Skeletal muscle tissue (tissue), 4 donors: ENCODE results near the gene XAF1. TPM values are rescaled to one million over a fixed set of nuclear protein-coding genes. Genes with fewer than 3 reads are reported as not detected.
"Not testable (repeated sequence)": the region's sequence is repeated elsewhere in the genome, so short reads cannot be mapped to it uniquely, and the experiment has no call there.

ENCODE experiments used
- H3K27ac ChIP-seq: one replicate; pipeline ENCODE4 v1.7.0; 2013; ENCODE audit warnings: mild to moderate bottlenecking, low read depth, low read length, inconsistent platforms
- H3K27me3 ChIP-seq, 3 donors: one replicate each; pipeline ENCODE4 v1.7.0; 2013; ENCODE audit warnings: low read length in 3 of 3; ENCODE audit not compliant: control insufficient read depth in 3 of 3, insufficient read depth in 3 of 3
- H3K36me3 ChIP-seq, 3 donors: one replicate each; pipeline ENCODE4 v1.7.0; 2013; ENCODE audit warnings: low read length in 3 of 3; ENCODE audit not compliant: control insufficient read depth in 3 of 3, insufficient read depth in 3 of 3
- H3K4me1 ChIP-seq, 3 donors: one replicate each; pipeline ENCODE4 v1.7.0; 2013; ENCODE audit warnings: low read length in 3 of 3, mild to moderate bottlenecking in 3 of 3; ENCODE audit not compliant: control insufficient read depth in 3 of 3, insufficient read depth in 3 of 3
- H3K4me3 ChIP-seq, 3 donors: one replicate each; pipeline ENCODE4 v1.7.0; 2013; ENCODE audit warnings: low read length in 3 of 3
- H3K9ac ChIP-seq, 3 donors: one replicate each; pipeline ENCODE4 v1.7.0; 2013; ENCODE audit warnings: low read length in 3 of 3, mild to moderate bottlenecking in 3 of 3, moderate library complexity in 2 of 3, low read depth in 1 of 3
- H3K9me3 ChIP-seq, 3 donors: one replicate each; pipeline ENCODE4 v1.7.0; 2013; ENCODE audit warnings: low read length in 3 of 3; ENCODE audit not compliant: control insufficient read depth in 3 of 3
- total RNA-seq: library from RNA; depleted of rRNA; stranded (reverse); fragments of >200 nt; gene quantifications from one replicate; pipeline ENCODE4 v1.2.3, GENCODE V29; 2014
- donor health status: Osteomylitis.

XAF1 gene
- total RNA-seq, 1 donor from 2014 or later = 7.3 TPM

DNA sequence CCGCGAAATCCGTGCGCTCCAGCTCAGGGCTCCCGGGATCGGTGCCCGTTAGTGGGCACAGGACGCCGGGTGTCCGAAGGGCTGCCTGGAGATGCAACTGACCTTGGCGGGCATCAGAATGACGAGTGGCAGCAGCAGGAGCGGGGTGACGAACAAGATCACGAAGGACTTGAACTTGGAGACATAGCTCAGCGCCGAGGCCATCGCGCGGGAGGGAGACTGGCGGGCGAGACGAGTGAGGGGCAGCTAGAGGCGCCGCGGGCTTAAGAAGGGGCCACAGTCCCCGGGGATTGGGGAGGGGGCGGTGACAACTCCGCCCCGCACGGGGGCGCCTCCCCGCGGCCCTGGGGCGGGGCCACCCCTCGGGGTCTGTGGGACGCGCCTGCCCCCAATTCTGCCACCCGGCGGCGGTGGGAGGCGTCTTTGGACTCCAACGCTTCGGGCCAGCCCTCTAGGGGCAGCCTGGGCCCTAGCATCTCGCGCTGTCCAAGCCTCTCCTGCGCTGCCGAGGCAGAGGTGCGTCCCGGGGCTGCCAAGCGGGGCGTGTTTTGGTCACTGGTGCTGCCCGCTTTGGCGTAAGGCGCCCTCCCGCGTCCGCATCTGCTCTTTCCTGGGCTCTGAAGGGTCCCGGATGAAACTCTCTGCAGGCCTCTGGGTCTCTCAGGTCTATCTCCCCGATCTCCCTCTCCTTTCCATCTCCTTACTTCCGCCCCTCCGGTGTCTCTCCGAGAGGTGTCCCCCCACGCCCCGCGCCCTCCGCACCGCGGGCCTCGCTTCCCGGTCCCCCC, 42.5 kb upstream of the XAF1 start, which contains the start of gene SLC13A5:
Gene SLC13A5 (minus strand): TSS at position 240 of the 788 bp plus-strand sequence. CDS start 36 bp downstream, at position 204.
- Histone ChIP-seq H3K9ac (no peak within 1 kb of the TSS), H3K27ac (no peak within 1 kb of the TSS), H3K36me3 (no peaks in the 10 kb centered on the region), H3K9me3 (peaks cover 3 to 7% (median 3%) of the 10 kb centered on the region in 3 donors), H3K4me1 (peaks cover 0 to 8% (median 4%) of the 10 kb centered on the region in 3 donors), H3K27me3 (peaks cover 28 to 48% (median 45%) of the 10 kb centered on the region in 3 donors), H3K4me3 (peak within 1 kb of the TSS in 1 of 3 donors; percentile 35)

DNA sequence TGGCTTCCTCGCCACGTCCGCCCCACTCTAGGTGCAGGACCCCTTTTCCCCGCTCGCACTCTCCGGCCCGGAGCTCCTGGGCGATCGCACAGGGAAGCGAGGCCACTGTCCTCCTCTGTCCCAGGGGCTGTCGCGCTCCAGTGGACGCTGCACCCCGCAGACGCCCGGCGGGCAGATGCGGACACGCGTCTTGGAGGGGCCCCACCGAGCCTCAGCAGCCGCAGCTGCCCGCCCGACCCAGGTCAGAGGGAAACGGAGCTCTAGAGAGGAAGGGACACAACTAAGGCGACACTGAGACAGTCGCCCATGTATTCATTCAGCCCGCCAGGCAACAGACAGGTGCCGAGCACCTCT, 42.0 kb upstream of the XAF1 start:
- Histone ChIP-seq H3K9me3 (peaks cover 3 to 7% (median 3%) of the 10 kb centered on the region in 3 donors), H3K9ac (no peak overlapping the region), H3K27ac (no peak overlapping the region), H3K36me3 (no peaks in the 10 kb centered on the region), H3K4me1 (peaks cover 0 to 8% (median 4%) of the 10 kb centered on the region in 3 donors), H3K4me3 (no peak overlapping the region), H3K27me3 (peaks cover 30 to 45% (median 42%) of the 10 kb centered on the region in 3 donors)

DNA sequence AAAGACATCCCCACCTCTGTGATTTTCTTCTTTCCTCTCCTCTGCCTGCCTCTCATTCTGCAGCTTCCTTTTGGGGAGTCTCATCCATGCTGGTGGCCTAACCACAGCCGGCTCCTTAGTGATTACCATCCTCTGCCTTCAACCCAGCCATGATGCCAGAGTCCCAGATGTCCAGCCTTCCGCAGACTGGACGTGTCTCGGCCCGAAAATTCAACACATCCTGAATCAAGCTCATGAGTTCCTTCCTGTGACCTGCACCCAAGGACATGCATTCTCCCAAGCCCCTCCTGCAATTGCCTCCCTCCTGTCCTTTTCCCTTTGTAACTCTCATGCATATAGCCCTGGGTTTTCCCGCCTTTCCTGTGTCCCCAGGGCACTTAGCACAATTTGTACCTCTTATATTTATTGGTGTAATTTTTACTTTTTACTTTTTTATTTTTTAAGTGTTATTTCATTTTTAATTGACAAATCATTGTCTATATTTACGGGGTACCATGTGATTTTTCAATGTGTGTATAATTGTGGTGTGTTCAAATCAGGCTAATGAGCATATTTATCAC, 41.5 kb upstream of the XAF1 start:
- Histone ChIP-seq H3K4me1 (peaks cover 0 to 8% (median 4%) of the 10 kb centered on the region in 3 donors), H3K27me3 (peaks cover 34 to 45% (median 42%) of the 10 kb centered on the region in 3 donors), H3K27ac (no peak overlapping the region), H3K9me3 (peaks cover 3 to 7% (median 3%) of the 10 kb centered on the region in 3 donors), H3K36me3 (no peaks in the 10 kb centered on the region), H3K4me3 (no peak overlapping the region), H3K9ac (no peak overlapping the region)

DNA sequence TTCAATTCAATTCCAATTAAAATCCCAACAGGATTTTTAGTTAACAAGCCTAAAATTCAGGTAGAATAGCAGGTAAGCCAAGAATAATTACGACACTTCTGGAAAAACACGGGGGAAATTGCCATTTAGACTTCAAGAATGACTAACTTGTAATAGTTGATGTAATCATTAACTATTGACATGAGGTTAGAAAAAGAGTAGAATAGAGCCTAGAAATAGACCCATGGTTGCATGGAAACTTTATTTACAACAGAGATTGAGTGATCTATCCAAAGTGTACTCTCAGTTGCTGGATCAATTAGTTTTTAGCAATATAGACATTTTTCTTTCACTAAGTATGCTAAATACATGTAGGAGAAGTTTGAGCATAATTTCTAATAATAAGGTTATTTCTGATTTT, 39.1 kb upstream of the XAF1 start:
- Histone ChIP-seq H3K4me1 (peaks cover 0 to 8% (median 4%) of the 10 kb centered on the region in 3 donors), H3K27me3 (peaks cover 27 to 36% (median 29%) of the 10 kb centered on the region in 3 donors), H3K27ac (no peak overlapping the region), H3K4me3 (no peak overlapping the region), H3K36me3 (no peaks in the 10 kb centered on the region), H3K9ac (no peak overlapping the region), H3K9me3 (peaks cover 3 to 7% (median 3%) of the 10 kb centered on the region in 3 donors)

DNA sequence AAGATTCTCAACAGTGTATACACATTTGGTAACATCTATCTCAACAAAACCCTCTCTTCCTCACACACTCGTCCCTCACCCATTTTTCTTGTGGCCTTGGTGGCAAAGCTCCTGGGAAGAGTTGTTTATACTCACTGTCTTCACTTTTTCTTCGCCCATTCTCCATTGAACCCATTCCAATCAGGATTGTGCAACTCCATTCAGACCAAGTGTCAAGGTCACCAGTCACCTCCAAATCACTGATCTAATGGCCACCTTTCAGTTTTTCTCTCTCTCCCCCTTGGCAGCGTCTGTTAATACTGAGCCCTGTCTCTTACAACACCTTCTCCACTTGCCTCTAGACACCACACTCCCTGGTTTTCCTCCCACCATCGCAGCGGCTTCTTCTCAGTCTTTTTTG, 34.1 kb upstream of the XAF1 start:
- H3K27me3 ChIP-seq = peaks cover 0 to 14% (median 4%) of the 10 kb centered on the region in 3 donors
- no peaks in the 10 kb centered on the region for H3K9me3 ChIP-seq
- H3K36me3 ChIP-seq = no peaks in the 10 kb centered on the region
- H3K4me1 ChIP-seq = no peaks in the 10 kb centered on the region
- no peak overlapping the region for H3K4me3 ChIP-seq
- no peak overlapping the region for H3K27ac ChIP-seq
- H3K9ac ChIP-seq = no peak overlapping the region

DNA sequence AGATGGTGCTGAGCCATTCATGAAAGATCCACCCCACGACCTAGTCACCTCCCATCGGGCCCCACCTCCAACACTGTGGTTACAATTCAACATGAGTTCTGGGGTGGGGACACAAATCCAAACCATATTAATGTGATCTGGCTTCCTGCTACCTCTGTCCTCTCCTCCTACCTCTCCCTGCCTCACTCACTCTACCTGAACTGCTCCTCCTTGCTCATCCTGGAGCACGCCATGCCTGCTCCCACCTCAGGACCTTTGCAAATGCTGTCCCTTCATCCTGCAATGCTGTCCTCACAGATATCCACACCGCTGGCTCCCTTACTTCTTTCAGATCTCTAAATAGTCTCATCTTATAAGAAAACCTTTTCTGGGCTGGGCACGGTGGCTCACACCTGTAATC, 31.8 kb upstream of the XAF1 start:
- no peaks in the 10 kb centered on the region for H3K4me1 ChIP-seq
- no peaks in the 10 kb centered on the region for H3K9me3 ChIP-seq
- H3K27me3 ChIP-seq = peaks cover 0 to 13% (median 4%) of the 10 kb centered on the region in 3 donors
- no peak overlapping the region for H3K9ac ChIP-seq
- no peak overlapping the region for H3K4me3 ChIP-seq
- no peak overlapping the region for H3K27ac ChIP-seq
- no peaks in the 10 kb centered on the region for H3K36me3 ChIP-seq

DNA sequence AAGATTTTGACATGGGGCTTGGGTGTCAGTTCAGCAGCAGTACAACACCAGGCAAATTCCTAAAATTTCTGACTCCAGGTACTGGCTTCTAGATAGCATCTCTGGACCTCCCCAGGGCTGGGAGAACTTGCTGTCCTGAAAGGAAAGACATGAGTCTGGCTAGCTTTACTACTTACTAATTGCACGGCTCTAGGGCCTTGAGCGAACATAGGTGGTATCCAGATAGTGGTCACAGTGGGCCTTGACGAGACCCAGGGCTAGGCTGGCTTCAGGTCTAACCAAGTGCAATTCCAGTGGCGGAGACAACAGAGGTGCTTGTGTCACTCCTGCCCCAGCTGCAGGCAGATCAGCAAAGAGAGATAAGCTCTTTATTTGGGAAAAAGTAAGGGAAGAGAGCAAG, 26.3 kb upstream of the XAF1 start:
- no peak overlapping the region for H3K9ac ChIP-seq
- no peaks in the 10 kb centered on the region for H3K9me3 ChIP-seq
- no peak overlapping the region for H3K27ac ChIP-seq
- no peaks in the 10 kb centered on the region for H3K4me1 ChIP-seq
- H3K36me3 ChIP-seq = no peaks in the 10 kb centered on the region
- H3K4me3 ChIP-seq = no peak overlapping the region
- peaks cover 0 to 2% (median 0%) of the 10 kb centered on the region in 3 donors for H3K27me3 ChIP-seq

DNA sequence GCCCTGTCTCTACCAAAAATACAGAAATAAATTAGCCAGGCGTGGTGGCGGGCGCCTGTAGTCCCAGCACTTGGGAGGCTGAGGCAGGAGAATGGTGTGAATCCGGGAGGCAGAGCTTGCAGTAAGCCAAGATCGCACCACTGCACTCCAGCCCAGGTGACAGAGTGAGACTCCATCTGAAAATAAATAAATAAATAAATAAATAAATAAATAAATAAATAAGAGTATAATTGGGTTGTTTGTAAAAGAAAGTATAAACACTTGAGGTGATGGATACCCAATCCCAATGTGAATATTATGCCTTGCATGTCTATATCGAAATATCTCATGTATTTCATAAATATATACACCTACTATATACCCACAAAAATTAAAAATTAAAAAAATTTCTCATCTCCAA, 9.2 kb upstream of the XAF1 start:
- not testable (repeated sequence) for H3K9ac ChIP-seq, H3K27me3 ChIP-seq, H3K9me3 ChIP-seq, H3K4me1 ChIP-seq, H3K36me3 ChIP-seq, H3K27ac ChIP-seq, H3K4me3 ChIP-seq

DNA sequence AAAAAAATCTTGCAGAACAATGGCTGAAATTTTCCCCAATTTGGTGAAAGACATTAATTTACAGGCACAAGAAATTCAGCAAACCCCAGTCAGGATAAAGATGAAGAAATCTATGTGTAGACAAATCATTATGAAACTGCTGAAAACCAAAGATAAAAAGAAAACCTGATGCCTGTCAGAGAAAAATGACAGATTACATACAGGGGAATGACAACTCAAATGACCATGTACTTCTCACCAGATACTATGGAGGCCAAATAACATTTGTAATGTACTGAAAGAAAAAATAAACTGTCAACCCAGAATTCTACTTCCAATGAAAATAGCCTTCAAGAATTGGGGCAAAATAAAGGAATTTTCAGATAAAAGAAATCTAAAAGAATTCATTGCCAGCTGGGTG, 7.2 kb upstream of the XAF1 start:
- Histone ChIP-seq H3K36me3 (no peaks in the 10 kb centered on the region), H3K27me3 (peaks cover 0 to 1% (median under 1%) of the 10 kb centered on the region in 3 donors), H3K4me1 (peaks cover 11 to 18% (median 17%) of the 10 kb centered on the region in 3 donors), H3K9ac (no peak overlapping the region), H3K9me3 (peaks cover 0 to 1% (median under 1%) of the 10 kb centered on the region in 3 donors), H3K27ac (no peak overlapping the region), H3K4me3 (no peak overlapping the region)

DNA sequence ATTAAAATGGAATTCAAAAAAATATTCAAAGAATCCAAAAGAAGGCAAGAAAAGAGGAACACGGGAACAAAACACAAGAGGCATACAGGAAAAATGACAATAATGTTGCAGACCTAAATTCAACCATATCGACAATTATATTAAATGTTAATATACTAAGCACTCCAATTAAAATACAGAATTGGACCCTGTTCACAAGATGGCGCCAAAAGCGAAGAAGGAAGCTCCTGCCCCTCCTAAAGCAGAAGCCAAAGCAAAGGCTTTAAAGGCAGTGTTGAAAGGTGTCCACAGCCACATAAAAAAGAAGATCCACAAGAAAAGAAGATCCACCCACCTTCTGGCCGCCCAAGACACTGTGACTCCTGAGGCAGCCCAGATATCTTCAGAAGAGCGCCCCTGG, 6.3 kb upstream of the XAF1 start:
- H3K9ac ChIP-seq = no peak overlapping the region

More for the DNA sequence above, 6.3 kb upstream of the XAF1 start:
- H3K4me3 ChIP-seq = no peak overlapping the region
- no peak overlapping the region for H3K27ac ChIP-seq
- peaks cover 11 to 21% (median 19%) of the 10 kb centered on the region in 3 donors for H3K4me1 ChIP-seq
- peaks cover 0 to 3% (median 0%) of the 10 kb centered on the region in 3 donors for H3K27me3 ChIP-seq
- H3K9me3 ChIP-seq = no peaks in the 10 kb centered on the region
- no peaks in the 10 kb centered on the region for H3K36me3 ChIP-seq
